Stimulated activated naive CD8-positive, alpha-beta T cell treated with anti-CD3 and anti-CD28 coated beads, Interleukin-15, amount 100 ng/mL, for 72 hours (primary cell): ENCODE data around the gene DYNLRB1.

Source experiments
- ATAC-seq: fragments of 150-1000 bp; cut with Tn5 transposase; 2 replicates; pipeline ENCODE4 v1.10.0; 2021; ENCODE audit warnings: mild to moderate bottlenecking, moderate library complexity
- DNase-seq, 2 donors: peaks; one replicate each; pipeline ENCODE4 v3.0.0; 2021 to 2022
- H3K27ac Mint-ChIP-seq, 2 donors: one replicate each; pipeline ENCODE4 v1.8.0; 2022; ENCODE audit warnings: mild to moderate bottlenecking in 2 of 2, mixed read lengths in 2 of 2, moderate library complexity in 2 of 2
- H3K27me3 Mint-ChIP-seq: one replicate; pipeline ENCODE4 v1.8.0; 2022; ENCODE audit warnings: mixed read lengths
- H3K4me1 Mint-ChIP-seq: one replicate; pipeline ENCODE4 v1.8.0; 2022; ENCODE audit warnings: mild to moderate bottlenecking, mixed read lengths
- H3K4me3 Mint-ChIP-seq, 2 donors: one replicate each; pipeline ENCODE4 v1.8.0; 2022; ENCODE audit warnings: mild to moderate bottlenecking in 2 of 2, mixed read lengths in 2 of 2, moderate library complexity in 1 of 2
- H3K9me3 Mint-ChIP-seq, 2 donors: one replicate each; pipeline ENCODE4 v1.8.0; 2022; ENCODE audit warnings: mixed read lengths in 2 of 2

Gene DYNLRB1

DNA sequence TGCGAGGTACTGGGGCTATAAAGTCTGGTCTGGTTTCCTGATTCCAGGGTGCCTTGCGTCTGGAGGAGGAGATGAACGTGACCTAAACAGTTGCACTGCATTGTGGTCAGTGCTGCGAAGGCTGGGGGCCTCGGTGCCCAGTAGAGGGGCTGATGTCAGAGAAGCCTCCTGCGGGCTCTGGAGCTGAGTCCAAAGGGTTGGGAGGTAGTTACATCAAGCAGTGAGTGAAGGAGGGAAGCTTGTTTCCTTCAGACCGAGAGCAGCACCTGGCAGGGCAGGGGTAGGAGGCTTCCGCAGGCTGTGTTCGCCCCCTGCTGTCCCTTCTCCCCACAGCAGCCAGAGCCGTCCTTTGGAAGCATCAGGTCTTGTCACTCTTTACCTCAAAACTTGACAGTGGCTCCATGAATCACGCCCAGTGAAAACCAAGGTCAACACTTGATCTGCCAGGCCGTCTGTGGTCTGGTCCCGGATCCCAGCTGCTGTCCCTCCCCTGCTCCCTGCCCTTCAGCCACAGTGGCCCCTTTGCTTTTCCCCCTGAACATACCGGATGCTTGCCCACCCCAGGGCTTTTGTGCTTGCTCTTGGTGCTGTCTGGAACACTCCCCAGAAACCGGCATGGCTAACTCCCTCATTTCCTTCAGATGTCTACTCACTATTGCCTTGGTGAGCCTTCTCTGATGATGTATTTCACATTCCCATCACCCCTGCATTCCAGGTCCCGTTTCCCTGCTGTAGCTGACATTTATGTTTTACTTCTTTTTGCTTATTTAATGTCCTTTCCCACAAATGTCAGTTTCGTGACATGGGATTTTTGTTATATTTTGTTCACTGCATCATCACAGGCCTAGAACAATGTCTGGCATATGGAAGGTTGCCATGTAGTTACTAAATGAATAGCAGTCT lies 7.0 kb downstream of the DYNLRB1 start:
- peak overlapping the region in 1 of 2 donors; percentile 83 for H3K27ac Mint-ChIP-seq

DNA sequence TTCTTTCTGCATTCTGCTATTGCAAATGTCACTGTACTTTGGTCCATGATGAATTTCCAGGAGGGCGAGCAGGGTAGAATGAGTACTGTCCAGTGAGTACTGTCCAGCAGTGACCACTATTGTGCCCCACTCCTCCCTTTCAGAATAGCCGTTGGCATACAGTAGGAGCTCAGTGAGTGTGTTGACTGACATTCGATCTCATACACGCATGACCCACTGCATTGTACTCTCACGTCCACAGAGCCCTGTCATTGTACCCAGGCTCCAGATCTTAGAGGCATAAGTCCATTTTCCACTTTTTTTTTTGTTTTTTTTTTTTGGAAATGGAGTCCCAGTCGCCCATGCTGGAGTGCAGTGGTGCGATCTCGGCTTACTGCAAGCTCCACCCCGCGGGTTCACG lies 8.2 kb downstream of the DYNLRB1 start:
- Mint-ChIP-seq H3K9me3 (no peaks in the 10 kb centered on the region), H3K4me3 (no peak overlapping the region), H3K27ac (peak overlapping the region in 1 of 2 donors; percentile 63), H3K4me1 (peaks cover 33% of the 10 kb centered on the region), H3K27me3 (no peaks in the 10 kb centered on the region)
- DNase-seq: no peak
- no peak for ATAC-seq

More for the DNA sequence above, 7.0 kb downstream of the DYNLRB1 start:
- ATAC-seq: peak; percentile 89
- Mint-ChIP-seq H3K27me3 (no peaks in the 10 kb centered on the region), H3K9me3 (no peaks in the 10 kb centered on the region), H3K4me3 (no peak overlapping the region), H3K4me1 (peaks cover 39% of the 10 kb centered on the region)
- DNase-seq: peak; percentile 46 to 59

DNA sequence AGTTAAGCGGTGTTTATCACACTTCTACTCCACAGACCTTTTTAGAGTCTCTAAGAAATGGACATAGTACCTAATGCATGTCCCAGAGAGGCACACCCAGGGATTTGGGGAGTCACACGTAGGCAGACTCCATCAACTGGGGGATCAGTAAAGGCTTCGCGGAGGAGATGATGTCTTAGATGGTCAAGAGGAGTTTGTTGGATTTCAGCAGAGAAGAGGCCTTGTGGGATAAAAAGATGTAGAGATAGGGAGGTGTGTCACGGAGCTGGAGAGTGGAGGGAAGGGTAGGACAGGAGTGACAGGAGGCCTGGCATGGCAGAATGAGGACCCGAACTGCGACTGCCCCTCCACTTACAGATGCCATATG lies 9.1 kb downstream of the DYNLRB1 start:
- Mint-ChIP-seq H3K4me1 (peaks cover 29% of the 10 kb centered on the region), H3K27ac (peak overlapping the region in 1 of 2 donors; percentile 75), H3K27me3 (no peaks in the 10 kb centered on the region), H3K4me3 (no peak overlapping the region), H3K9me3 (no peaks in the 10 kb centered on the region)
- DNase-seq (no peak), ATAC-seq (no peak)

DNA sequence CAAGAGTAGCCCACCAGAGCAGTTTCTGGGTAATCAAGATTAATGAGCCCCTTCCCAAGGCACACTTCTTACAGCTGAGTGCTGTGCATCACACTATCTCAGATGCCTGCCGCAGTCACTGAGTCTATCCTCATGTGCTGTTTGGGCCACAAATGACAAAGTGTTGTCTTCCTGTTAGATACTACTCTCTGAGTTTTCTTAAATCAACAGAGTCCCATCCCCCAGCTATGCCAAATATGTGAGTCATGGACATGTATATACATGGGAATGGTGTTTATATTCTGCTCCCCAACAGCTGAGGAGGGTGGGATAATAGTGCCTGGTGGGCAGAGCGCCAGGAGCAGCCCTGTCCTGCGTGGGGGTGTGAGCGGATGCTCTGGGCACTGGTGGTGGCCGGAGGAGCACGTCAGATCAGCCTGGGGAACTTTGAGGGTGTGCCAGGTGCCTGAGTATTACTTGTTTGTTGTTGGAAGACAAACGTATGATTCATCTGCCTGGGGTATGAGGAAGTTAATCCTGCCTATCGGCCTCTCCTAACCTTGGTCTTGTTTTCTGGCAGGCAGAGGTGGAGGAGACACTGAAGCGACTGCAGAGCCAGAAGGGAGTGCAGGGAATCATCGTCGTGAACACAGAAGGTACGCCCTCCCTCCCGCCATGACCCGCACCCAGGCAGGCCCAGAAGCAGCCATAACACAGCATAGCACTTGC lies 9.6 kb downstream of the DYNLRB1 start:
- peaks cover 24% of the 10 kb centered on the region for H3K4me1 Mint-ChIP-seq
- no peak overlapping the region for H3K4me3 Mint-ChIP-seq
- no peaks in the 10 kb centered on the region for H3K9me3 Mint-ChIP-seq
- no peaks in the 10 kb centered on the region for H3K27me3 Mint-ChIP-seq
- ATAC-seq (no peak), DNase-seq (no peak)
- H3K27ac Mint-ChIP-seq: no peak overlapping the region

DNA sequence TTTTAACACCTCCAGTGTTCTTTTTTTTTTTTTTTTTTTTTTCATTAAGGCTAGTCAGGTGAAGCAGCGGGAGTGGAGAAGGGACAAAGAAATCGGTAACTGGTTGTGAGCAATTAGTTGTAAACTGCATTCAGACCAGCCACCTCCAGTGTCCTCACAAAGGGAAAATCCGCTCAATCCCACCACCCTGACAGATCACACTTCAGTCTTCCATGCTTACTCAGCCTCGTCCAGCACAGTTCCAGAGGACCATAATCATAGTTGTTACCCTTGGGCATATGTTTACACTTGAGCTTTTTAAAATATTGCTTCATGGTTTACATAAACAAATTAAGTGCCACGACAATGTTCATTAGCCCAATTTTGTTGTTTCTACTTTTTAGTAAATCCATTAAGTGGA lies 10.2 kb downstream of the DYNLRB1 start:
- H3K9me3 Mint-ChIP-seq: no peaks in the 10 kb centered on the region
- no peak for DNase-seq
- H3K27ac Mint-ChIP-seq: no peak overlapping the region
- no peak for ATAC-seq
- H3K4me1 Mint-ChIP-seq: peaks cover 20% of the 10 kb centered on the region
- H3K4me3 Mint-ChIP-seq: no peak overlapping the region
- H3K27me3 Mint-ChIP-seq: no peaks in the 10 kb centered on the region

DNA sequence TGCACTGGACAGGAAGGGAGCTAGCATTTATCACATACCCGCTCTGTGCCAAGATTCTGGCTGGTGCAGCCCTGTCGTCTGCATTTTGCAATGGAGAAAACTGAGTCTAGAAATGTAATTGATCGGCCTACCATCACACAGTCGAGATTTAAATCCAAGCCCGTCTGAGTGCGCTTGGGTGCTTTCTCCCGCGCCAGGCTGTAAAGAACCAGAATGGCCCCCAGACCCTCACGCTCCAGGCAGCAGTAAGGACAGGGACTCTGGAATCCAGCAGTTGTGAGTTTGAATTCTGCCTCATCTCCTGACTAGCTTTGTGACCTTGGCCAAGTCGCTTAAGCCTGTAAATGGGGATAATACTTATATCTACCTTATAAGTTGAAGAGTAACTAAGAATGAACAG lies 10.8 kb downstream of the DYNLRB1 start:
- ATAC-seq (no peak), DNase-seq (no peak)
- no peak overlapping the region for H3K27ac Mint-ChIP-seq
- no peaks in the 10 kb centered on the region for H3K9me3 Mint-ChIP-seq
- H3K27me3 Mint-ChIP-seq: no peaks in the 10 kb centered on the region
- H3K4me3 Mint-ChIP-seq: no peak overlapping the region
- H3K4me1 Mint-ChIP-seq: peaks cover 18% of the 10 kb centered on the region

DNA sequence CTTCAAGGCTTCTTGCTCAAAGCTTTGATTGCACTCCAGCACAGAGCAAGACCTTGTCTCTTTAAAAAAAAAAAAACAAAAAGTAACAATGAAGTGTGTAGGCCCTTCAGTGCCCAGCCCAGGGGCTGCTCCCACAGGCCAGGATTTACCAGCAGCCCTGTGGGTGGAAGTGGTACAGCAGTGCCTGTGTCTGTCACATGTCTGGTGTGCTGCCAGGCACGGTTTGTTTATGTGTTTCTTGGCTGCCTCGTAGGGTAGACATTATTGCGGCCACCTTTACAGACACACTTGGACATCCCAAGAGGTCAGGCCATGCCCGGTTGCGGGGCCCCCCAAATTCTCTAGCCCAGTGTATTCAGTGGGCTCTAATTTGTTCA lies 12.7 kb downstream of the DYNLRB1 start:
- no peaks in the 10 kb centered on the region for H3K27me3 Mint-ChIP-seq
- no peaks in the 10 kb centered on the region for H3K4me1 Mint-ChIP-seq

DNA sequence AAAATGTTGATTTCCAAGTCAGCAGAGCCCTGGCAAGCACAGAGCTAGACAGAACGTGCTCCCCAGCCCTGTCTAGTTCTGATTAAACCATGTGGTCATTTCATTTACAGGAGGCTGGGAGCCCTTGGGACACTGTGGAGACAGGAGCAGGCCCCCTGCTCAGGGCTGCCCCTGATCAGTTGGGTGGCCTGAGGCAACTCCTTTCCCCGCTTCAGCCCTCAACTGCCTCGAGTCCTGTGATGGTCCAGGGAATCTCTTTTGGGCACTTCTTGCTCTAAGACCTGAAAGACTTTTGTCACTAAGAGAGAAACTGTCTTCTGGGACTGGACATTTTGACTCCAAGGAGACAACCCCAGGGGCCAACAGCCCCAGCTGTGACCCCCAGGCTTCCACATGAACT lies 13.5 kb downstream of the DYNLRB1 start:
- ATAC-seq: no peak
- H3K9me3 Mint-ChIP-seq: no peaks in the 10 kb centered on the region
- DNase-seq: no peak
- no peak overlapping the region for H3K4me3 Mint-ChIP-seq
- H3K4me1 Mint-ChIP-seq: no peaks in the 10 kb centered on the region
- H3K27me3 Mint-ChIP-seq: no peaks in the 10 kb centered on the region
- no peak overlapping the region for H3K27ac Mint-ChIP-seq

More for the DNA sequence above, 12.7 kb downstream of the DYNLRB1 start:
- Mint-ChIP-seq H3K9me3 (no peaks in the 10 kb centered on the region), H3K27ac (peak overlapping the region in 1 of 2 donors; percentile 83), H3K4me3 (no peak overlapping the region)
- ATAC-seq (no peak), DNase-seq (no peak)

DNA sequence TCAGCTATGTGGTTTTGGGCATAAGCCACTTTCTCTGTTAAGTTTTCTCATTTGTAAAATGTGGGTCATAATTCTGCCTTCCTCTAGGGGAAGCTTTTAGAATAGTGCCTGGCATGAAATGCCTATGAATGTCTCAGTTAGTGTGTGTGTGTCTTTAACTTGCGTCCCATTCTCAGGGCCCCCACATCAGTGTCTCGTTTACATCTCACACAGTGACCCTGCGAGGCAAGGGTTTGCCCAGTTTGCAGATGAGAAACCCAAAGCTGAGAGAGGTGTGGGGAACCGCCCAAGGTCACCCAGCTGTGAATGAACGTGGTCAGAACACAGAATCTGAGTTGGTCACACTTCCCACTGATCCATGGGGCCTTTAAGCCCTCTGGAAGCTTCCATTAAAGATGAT lies 14.1 kb downstream of the DYNLRB1 start:
- no peak overlapping the region for H3K4me3 Mint-ChIP-seq
- no peak for ATAC-seq
- H3K27me3 Mint-ChIP-seq: no peaks in the 10 kb centered on the region
- no peak for DNase-seq
- H3K4me1 Mint-ChIP-seq: no peaks in the 10 kb centered on the region
- no peak overlapping the region for H3K27ac Mint-ChIP-seq
- no peaks in the 10 kb centered on the region for H3K9me3 Mint-ChIP-seq

DNA sequence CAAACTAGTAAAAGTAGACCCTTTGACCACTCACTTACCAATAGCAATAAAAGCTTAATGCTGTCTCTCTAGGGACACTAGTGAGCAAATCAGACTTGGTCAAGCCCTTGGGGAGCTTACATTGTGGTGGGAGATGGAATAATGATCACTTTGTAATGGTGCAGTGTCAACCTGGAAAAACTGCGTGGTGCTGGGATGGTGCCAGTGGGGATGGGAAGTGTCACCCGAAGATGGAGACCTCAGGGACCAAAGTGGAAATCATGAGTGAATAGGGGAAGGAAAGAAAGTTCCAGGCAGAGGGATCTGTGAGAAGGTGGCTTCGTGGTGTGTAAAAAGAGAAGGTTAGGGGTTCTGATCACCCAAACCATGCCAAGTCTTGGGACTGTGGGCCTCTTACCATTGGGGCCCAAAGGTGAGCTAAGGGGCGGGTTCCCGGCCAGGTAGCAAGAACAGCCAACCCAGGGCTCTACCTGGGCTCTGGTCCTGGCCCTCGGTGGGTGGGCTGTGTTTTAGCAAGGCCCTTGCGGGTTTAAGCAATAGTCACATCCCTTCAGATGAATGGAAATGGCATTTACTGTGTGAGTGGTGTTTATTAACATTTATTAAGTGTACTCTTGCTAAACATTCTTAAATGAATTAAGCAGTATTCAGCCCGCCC lies 15.5 kb downstream of the DYNLRB1 start:
- no peaks in the 10 kb centered on the region for H3K4me1 Mint-ChIP-seq
- ATAC-seq (no peak), DNase-seq (no peak)
- H3K27ac Mint-ChIP-seq: no peak overlapping the region
- H3K27me3 Mint-ChIP-seq: no peaks in the 10 kb centered on the region
- no peak overlapping the region for H3K4me3 Mint-ChIP-seq
- no peaks in the 10 kb centered on the region for H3K9me3 Mint-ChIP-seq

DNA sequence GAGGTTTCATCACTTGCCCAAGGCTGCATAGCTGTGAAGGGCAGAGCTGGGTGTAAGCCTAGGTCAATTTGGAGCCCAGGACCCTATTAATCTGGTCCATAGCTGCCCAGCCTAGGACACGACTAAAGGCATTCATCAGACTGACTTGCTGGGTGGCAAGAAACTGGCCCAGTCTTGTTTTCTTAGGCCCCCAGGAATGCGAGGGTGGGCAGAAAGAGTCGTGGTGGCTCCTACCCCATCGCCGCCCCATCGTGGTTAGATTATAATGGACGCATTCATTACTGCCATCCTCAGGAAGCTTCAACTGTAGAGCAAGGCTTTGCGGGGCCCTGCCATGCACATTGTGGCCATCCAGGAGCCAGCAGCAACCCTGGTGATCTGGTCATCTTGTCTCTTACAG lies 16.1 kb downstream of the DYNLRB1 start:
- Mint-ChIP-seq H3K4me3 (no peak overlapping the region), H3K27ac (no peak overlapping the region), H3K27me3 (no peaks in the 10 kb centered on the region), H3K4me1 (no peaks in the 10 kb centered on the region), H3K9me3 (no peaks in the 10 kb centered on the region)
- DNase-seq (no peak), ATAC-seq (no peak)

DNA sequence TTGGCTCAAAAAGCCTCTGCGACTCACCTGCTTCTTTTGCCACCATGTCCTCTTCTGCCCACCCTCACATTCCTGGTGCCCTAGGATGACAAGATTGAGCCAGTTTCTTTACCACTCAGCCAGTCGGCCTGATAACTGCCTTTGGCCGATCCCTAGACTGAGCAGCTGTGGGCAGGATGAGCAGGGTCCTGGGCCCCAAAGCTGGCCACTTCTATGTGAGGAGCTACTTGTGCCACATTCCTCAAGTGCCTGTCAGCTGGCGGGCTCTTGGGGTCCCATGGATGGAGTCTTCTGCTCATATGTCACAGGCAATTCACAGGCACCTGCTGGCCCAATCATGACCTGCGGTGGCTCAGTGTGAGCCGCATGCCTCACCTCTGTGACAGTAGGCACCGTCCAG lies 16.5 kb downstream of the DYNLRB1 start:
- Mint-ChIP-seq H3K9me3 (no peaks in the 10 kb centered on the region), H3K4me3 (no peak overlapping the region), H3K27ac (peak overlapping the region in 1 of 2 donors; percentile 34), H3K4me1 (no peaks in the 10 kb centered on the region), H3K27me3 (no peaks in the 10 kb centered on the region)
- no peak for DNase-seq
- no peak for ATAC-seq

DNA sequence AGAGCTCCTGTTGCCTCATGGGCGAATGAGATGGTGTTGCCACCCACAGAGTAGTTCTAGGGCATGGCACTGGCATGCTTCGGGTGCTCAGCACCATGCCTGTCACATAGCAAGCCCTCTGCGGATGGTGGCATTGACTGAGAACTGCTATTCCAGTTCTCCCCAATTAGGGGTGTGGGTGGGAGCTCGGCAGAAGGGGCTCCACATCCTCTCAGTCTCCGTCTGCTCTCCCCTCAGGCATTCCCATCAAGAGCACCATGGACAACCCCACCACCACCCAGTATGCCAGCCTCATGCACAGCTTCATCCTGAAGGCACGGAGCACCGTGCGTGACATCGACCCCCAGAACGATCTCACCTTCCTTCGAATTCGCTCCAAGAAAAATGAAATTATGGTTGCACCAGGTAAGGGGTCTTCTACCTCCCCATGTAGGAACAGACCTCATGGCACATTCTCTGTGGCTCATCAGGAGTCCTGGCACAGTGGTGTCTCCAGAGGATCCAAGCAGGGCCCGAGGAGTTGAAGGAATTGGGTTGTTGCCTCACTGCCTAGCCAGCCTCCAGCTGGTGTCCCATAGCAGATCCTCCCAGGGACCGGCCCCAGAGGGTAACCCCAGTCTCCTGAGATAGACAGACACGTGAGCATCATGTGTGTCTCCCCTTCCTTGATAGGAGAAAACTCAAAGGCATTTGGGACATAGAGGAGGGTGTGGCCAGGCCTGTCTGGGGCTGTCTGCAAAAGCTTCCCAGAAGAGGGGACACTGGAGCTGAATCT lies 18.4 kb downstream of the DYNLRB1 start:
- Mint-ChIP-seq H3K9me3 (no peaks in the 10 kb centered on the region), H3K27me3 (no peaks in the 10 kb centered on the region), H3K4me1 (no peaks in the 10 kb centered on the region), H3K27ac (no peak overlapping the region), H3K4me3 (no peak overlapping the region)
- DNase-seq: no peak
- no peak for ATAC-seq

DNA sequence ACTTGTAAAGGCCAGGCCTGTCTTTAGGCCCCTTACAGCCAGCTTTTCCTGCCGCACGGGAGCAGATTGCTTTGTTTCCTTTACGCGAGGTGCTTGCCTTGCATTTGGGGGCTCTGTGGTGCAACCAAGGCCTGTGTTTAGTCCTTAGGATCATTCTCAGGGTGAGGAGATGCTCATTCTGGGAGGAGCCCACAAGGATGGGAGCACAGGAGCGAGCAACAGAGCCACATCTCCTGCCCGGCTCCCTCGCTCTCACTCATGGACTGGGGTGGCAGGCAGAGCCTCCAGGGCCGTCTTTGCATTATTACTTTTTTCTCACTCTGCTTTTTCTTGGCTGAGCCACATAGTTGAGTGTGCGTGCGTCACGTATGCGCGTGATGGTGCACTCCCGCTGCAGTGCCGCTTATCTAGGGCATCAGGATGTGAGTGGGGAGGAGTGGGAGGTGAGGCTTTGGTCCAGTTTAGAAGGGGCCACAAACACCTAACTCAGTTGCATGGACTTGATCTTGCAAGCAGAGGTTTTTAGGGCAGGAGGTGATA lies 19.1 kb downstream of the DYNLRB1 start:
- H3K4me3 Mint-ChIP-seq: no peak overlapping the region
- H3K9me3 Mint-ChIP-seq: no peaks in the 10 kb centered on the region
- no peak for ATAC-seq
- H3K27ac Mint-ChIP-seq: no peak overlapping the region
- no peaks in the 10 kb centered on the region for H3K27me3 Mint-ChIP-seq
- DNase-seq: no peak
- no peaks in the 10 kb centered on the region for H3K4me1 Mint-ChIP-seq

DNA sequence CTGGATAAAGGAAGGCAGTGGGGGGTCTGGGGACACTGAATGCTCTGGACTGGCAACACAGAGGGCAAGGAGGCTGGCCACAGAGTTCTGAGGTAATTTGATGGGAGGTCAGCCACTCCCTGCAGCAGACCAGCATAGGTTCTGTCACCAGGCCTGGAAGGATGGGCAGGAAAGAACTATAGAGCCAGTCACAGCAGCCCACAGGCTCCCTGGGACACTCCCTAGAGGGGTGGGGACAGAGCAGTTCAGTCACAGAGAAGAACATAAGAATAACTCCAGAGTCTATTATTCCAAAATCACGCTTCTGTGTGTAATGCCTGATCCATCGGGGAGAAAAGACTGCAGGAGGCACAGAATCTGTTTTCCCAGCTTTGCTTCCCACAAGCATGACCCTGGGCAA lies 19.6 kb downstream of the DYNLRB1 start:
- ATAC-seq (no peak), DNase-seq (no peak)
- no peak overlapping the region for H3K4me3 Mint-ChIP-seq
- no peaks in the 10 kb centered on the region for H3K27me3 Mint-ChIP-seq
- no peak overlapping the region for H3K27ac Mint-ChIP-seq
- no peaks in the 10 kb centered on the region for H3K4me1 Mint-ChIP-seq
- no peaks in the 10 kb centered on the region for H3K9me3 Mint-ChIP-seq
